ENCODE results near the gene FUT2.
"Not testable (repeated sequence)": the region's sequence is repeated elsewhere in the genome, so short reads cannot be mapped to it uniquely, and the experiment has no call there.

The FUT2 gene

DNA sequence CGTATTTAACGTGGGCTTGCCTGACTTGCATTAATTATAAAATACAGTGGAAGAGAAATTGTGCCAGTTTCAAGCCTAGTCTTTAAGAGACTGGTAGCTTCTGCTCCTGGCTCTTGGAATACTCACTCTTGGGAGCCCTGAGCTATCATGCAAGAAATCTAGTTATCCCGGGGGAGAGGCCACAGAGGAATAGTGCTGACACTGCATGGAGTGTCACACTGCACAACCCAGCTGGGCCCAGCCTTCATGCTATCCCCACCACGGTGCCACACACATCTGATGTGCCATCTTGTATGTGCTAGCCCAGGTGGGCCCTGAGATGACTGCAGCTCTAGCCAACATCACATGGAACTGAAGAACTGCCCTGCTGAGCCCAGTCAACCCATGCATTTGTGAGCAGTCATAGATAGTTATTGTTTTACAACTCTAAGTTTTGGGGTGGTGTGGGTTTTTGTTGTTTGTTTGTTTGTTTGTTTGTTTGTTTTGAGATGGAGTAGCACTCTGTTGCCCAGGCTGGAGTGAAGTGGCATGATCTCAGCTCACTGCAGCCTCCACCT lies 15.4 kb downstream of the FUT2 start:
- Mint-ChIP-seq H3K4me3 (no peak overlapping the region), H3K4me1 (ENCODE audit: low read depth) (peaks cover 15% of the 10 kb centered on the region), H3K27ac (no peak overlapping the region), H3K9me3 (ENCODE audit: low read depth) (no peaks in the 10 kb centered on the region), H3K36me3 (peaks cover 5% of the 10 kb centered on the region), H3K27me3 (no peaks in the 10 kb centered on the region)

DNA sequence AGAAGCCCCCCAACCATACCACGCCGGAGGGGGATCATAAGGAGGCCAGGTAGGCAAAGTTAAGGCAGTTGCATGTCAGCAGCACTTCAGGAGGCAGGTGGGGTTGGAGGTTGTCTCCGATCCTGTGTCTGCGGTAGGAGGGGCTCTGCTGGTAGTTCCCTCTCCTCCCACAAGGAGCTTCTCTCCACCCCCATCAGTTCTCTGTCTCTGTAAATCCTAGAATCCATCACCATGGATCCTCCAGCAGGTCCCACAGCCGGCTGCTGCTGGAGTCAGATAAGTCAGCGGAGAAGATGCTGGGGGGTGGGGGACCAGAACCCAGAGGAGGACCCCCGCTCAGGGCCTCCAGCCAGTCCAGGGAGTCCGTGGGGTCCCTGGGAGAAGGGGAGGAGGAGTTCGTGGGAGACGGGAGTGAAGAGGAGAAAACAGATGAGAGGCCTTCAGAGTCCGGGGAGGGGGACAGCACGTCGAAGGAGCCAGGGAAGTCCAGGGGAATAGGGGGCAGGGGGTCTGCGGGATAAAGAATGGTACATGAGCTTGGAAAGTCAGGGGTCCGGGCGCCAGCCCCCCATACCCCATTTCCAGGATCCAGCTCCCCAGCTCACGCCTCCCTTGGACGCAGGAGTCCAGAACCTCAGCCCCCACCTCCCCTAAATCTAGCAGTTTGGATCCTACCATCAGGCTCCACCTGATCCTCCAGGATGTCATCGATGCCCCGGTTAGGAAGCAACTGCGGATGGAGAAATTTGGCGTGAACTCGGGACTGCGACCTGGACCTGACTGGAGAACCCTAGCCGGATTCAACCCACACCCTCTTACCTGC lies 17.5 kb downstream of the FUT2 start:
- Mint-ChIP-seq H3K36me3 (peaks cover 2% of the 10 kb centered on the region), H3K4me3 (peak overlapping the region; percentile 88), H3K9me3 (ENCODE audit: low read depth) (no peaks in the 10 kb centered on the region), H3K27ac (no peak overlapping the region), H3K4me1 (ENCODE audit: low read depth) (peaks cover 15% of the 10 kb centered on the region), H3K27me3 (no peaks in the 10 kb centered on the region)

DNA sequence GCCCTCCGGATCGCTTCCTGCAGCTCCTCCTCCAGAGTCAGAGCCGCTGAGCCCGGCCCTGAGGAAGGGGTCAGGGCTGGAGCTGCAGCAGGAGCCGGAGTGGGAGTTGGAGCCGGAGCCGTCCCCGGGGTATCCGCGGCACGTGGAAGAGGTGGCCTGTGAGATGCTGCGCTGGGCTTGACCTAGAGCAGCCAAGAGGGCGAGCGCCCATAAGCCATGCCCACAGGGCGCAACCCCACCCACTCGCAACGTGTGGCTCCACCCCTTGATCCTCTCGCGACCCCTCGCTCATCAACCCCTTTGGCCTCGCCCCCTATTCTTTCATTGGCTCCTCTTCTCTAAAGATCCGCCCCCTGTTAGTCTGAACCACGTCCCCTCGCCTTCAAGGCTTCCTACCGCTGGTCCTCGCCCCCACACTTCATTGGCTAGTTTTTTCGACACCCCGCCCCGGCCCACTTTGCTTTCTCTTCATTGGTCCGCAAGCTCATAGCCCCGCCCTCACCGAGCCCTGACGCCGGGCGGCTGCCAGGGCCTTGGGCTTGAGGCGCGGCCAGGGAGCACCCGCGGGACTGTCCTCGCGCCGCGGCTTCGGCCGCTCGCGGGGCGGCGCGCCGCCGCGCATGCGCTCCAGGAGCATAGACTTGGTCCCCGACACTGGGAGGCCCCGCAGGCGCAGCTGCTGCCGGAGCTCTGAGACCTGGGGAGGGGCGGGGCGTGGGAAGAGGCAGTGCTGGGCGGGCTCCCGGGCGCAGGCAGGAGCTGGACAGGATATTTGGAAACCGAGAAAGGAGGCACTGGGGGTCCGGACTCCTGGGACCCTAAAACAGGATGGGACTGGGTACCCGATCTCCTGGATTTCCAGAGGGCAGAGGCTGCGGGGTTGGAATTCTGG lies 18.3 kb downstream of the FUT2 start:
- Mint-ChIP-seq H3K4me3 (peak overlapping the region; percentile 88), H3K9me3 (ENCODE audit: low read depth) (no peaks in the 10 kb centered on the region), H3K27me3 (no peaks in the 10 kb centered on the region), H3K27ac (peak overlapping the region; percentile 73), H3K4me1 (ENCODE audit: low read depth) (peaks cover 15% of the 10 kb centered on the region), H3K36me3 (peaks cover 2% of the 10 kb centered on the region)

DNA sequence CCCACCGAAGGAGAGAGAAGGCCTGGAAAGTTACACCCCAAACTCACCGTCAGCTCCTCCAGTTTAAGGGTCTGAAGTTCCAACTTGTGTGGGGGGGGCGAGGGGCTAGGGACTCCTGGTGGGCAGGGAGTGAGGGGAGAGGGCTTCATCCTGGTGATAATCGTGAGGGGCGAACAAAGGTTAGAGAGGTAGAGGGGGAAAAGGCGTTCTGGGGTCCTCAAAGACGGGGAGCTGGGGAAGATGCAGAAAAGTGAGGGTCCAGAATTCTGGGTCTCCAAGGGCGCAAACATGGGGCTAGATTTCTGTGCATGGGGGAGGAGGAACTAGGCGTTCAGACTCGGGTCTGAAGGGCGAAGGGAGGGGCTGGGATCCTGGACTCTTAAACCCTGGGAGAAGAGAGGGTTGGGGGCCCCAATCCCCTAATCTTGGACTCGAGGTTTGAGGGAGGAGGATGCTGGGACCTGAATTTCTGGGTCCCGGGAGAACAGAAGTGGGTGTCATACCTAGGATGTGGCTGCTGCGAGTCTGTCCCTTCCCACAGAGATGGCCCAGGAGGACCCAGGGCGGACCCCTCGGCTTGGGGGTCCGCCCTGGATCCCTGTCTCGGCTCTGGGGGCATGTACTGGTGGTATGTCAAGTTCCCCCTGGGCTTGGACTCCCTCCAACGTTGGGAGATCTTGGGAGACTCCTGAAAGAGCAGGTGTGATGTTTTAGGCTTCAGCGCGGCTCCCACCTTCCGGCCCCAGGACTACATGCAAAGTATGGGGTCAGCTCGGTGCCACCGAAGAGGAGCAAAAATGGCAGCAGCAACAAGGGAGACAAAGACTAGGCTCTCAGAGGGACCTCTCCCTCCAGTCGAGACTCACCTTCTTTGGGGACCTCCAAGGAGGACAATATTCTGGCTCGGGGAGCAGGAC lies 19.2 kb downstream of the FUT2 start:
- peaks cover 2% of the 10 kb centered on the region for H3K36me3 Mint-ChIP-seq
- no peaks in the 10 kb centered on the region for H3K27me3 Mint-ChIP-seq
- H3K4me1 Mint-ChIP-seq (ENCODE audit: low read depth), result peaks cover 15% of the 10 kb centered on the region
- H3K9me3 Mint-ChIP-seq (ENCODE audit: low read depth), result no peaks in the 10 kb centered on the region
- peak overlapping the region; percentile 80 for H3K4me3 Mint-ChIP-seq
- H3K27ac Mint-ChIP-seq, result peak overlapping the region; percentile 73

DNA sequence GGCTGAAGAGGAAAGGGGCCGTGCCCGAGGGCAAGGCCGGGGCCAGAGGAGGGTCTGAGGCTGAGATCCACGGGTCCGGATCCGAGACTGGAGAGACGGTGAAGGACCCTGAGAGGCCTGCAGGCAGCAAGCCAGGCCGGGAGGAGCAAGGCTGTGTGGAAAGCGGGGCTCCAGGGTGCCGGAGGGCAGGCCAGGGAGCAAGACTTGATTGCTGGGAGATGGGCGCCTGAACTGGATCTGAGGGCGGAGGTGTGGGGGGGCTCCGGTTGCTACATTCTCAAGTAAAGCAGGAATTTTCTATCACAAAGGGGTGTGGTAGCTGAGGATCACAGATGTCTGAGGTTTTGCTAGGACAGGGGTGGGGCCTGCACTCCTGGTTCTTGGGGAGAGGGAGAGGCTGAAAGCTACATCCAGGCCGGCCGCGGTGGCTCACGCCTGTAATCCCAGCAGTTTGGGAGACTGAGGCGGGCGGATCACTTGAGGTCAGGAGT lies 20.0 kb downstream of the FUT2 start:
- no peak overlapping the region for H3K4me3 Mint-ChIP-seq
- peaks cover 2% of the 10 kb centered on the region for H3K36me3 Mint-ChIP-seq
- peaks cover 18% of the 10 kb centered on the region for H3K4me1 Mint-ChIP-seq (ENCODE audit: low read depth)
- no peaks in the 10 kb centered on the region for H3K9me3 Mint-ChIP-seq (ENCODE audit: low read depth)
- no peaks in the 10 kb centered on the region for H3K27me3 Mint-ChIP-seq
- H3K27ac Mint-ChIP-seq, result no peak overlapping the region

DNA sequence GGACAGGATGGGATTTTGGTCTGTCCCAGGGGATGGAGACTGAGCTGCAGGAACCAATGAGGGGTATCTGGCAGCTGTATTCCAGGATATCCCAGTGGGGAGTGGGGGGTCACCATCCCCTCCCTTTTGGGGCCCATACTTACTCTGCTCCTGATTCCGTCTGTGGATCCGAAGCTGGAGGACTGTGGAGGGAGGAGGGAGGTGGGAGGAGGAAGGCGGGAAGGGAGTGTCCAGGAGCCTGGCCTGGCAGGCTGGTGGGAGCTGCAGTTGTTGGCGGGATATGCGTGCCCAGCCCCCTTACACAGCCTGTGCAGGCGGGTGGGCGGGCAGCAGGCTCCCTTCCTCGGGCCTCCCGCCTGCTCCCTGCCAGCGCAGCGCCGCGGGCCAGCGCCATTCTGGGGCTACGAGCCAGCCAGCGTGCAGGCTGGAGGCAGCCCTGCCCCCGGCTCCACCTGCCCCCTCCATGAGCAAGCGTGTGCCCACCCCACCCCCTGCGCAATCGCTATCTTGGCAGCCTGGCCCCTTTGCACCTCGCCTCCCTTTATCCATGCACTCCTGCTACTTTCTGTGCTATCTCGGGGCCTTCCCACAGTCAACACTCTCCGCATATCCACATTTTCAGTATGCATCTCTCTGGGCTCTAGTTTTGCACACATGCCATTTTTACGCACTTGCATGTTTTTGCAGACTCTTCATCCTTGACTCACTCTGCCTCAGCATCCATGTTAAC lies 21.0 kb downstream of the FUT2 start:
- Mint-ChIP-seq H3K9me3 (ENCODE audit: low read depth) (no peaks in the 10 kb centered on the region), H3K27ac (no peak overlapping the region), H3K27me3 (no peaks in the 10 kb centered on the region), H3K4me3 (peak overlapping the region; percentile 3), H3K4me1 (ENCODE audit: low read depth) (peaks cover 18% of the 10 kb centered on the region), H3K36me3 (no peaks in the 10 kb centered on the region)

DNA sequence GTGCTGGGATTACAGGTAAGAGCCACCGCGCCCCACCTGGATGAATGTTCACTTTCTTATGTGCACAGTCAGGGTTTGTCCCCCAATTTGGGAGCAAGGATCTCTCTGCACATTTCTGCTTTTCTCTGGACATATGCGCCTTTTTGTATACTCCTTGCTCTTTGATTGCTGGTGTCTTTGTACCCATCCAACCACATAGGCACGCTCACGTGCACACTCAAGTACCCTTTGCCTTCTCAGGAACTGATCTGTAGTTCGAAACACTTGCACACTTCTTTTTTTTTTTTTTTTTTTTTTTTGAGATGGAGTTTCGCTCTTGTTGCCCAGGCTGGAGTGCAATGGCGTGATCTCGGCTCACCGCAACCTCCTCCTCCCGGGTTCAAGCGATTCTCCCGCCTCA lies 22.3 kb downstream of the FUT2 start:
- H3K36me3 Mint-ChIP-seq; H3K27ac Mint-ChIP-seq; H3K27me3 Mint-ChIP-seq; H3K4me3 Mint-ChIP-seq; H3K9me3 Mint-ChIP-seq (ENCODE audit: low read depth): not testable (repeated sequence)
- peaks cover 15% of the 10 kb centered on the region for H3K4me1 Mint-ChIP-seq (ENCODE audit: low read depth)

DNA sequence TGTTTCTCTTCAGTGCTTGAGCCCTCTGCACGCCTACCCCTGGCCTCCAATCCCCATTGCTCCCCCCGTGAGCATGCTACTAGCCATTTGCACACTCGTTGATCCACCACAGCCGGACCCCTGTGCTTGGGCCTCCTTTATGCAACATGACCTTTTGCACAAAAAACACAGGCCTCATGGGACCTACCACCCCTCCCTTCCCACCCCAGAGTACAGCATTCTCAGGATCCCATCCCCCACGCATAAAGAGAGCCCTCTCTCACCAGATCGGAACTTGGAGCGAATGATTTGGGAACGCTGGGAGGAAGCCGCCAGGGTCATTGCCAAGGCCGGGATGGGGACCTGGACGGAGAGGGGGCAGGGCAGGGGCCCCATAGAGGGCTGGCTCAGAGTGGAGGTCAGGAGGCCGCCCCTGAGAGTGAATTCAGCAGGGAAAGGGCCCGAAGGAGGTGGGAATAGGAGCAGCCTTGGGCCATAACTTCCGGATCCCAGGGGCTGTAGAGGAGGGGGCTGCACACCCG lies 23.0 kb downstream of the FUT2 start:
- H3K27me3 Mint-ChIP-seq, result no peaks in the 10 kb centered on the region
- H3K4me3 Mint-ChIP-seq, result no peak overlapping the region
- H3K27ac Mint-ChIP-seq, result no peak overlapping the region
- H3K4me1 Mint-ChIP-seq (ENCODE audit: low read depth), result peaks cover 14% of the 10 kb centered on the region
- H3K9me3 Mint-ChIP-seq (ENCODE audit: low read depth), result no peaks in the 10 kb centered on the region
- H3K36me3 Mint-ChIP-seq, result no peaks in the 10 kb centered on the region

DNA sequence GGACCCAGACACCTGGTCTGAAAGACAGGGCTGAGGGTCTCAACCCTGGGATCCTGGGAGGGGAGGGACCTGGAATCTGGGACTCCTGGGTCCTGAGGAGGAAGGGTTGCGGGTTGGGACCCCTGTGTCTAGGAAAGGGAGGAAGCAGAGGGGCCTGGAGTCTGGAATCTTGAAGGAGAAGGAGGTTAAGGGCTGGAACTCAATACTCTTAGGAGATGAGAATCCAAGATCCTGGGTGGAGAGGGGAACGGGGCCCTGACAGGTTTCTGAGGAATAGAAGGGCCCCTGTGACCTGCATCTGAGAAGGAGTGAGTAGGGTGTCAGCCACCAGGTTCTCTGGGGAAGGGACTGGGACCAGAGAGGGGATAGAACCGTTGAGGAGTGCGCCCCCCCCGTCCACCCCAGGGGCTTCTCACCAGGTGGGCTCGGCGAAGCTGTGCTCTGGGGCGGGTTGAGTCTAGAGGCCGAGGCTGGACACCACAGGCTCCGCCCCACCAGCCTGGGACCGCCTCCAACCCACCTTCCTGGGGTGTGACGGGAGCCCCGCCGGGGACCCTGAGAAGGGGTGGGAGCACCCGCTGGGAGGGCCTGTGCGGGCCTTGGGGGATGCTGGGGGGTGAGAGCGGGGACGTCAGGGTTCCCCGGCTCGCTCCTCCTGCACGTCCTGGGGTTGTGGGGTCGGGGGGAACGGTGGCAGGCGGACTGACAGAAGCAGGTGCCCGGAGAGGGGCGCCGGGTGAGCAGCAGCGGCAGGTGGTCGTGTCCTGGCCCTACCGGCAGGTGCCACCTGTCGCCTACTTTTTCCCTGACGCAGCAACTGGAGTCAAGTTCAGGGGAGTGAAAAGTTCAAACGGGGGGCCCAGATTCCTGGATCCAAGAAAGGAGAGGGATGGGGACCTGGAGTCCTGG lies 23.7 kb downstream of the FUT2 start, which contains the start of gene MAMSTR:
Gene MAMSTR (minus strand): TSS at position 463 of the 909 bp plus-strand sequence. CDS start 694 bp downstream, outside the sequence.
- Mint-ChIP-seq H3K27me3 (no peaks in the 10 kb centered on the region), H3K9me3 (ENCODE audit: low read depth) (no peaks in the 10 kb centered on the region), H3K4me1 (ENCODE audit: low read depth) (peaks cover 10% of the 10 kb centered on the region), H3K4me3 (peak within 1 kb of the TSS; percentile 91), H3K27ac (peak within 1 kb of the TSS; percentile 95), H3K36me3 (no peaks in the 10 kb centered on the region)

DNA sequence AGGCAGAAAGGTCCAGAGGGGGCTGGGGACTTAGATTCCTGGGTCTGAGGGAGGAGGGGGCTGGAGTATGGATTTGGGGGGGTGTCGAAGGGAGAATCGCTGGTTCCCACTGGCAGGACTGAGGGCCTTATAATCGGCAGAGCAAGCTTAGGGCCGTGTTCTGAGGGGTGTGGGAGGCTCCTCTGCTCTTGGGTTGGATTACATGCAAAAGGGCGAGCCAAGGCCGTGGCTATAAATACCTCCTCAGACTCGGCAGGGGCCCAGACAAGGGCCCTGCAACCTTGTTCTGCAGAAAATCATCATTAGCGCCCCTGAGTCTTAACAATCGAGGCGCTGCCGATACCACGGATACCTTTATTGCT lies 24.5 kb downstream of the FUT2 start:
- Mint-ChIP-seq H3K27me3 (no peaks in the 10 kb centered on the region), H3K36me3 (peaks cover 2% of the 10 kb centered on the region), H3K4me1 (ENCODE audit: low read depth) (peaks cover 11% of the 10 kb centered on the region), H3K9me3 (ENCODE audit: low read depth) (peaks cover 4% of the 10 kb centered on the region), H3K27ac (peak overlapping the region; percentile 95), H3K4me3 (peak overlapping the region; percentile 91)

DNA sequence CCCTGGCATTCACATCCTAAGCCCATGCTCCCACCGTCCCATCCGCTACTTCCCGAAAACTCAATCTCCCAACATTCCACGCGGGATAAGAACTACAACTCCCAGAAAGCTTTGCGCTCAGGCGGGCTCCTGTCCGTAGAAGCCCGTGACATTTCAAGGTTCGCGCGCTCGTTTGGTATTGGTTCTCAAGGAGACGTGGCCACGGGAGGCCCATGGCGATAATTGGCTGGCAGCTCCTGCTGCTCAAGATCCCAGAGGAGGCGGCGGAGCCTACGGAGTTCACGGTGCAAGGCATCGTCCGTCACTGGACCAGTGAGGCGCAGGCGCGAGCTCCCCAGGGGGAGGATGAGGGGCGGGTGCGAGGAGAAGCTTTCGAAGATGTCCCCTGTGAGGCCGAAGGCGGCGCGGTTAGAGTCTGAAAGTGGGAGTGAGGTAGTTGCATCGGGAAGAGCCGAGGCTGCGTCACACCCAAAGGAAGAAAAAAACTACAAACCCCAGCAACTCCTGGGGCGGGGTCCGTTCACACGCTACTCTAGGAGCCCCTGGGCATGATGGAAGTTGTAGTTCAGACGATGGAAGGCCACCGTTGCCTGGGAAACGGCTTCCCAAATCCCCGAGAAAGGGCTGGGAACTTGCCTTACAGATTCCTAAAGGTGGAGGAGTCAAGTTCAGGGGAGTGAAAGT lies 25.0 kb downstream of the FUT2 start:
- no peaks in the 10 kb centered on the region for H3K27me3 Mint-ChIP-seq
- peak overlapping the region; percentile 95 for H3K27ac Mint-ChIP-seq
- H3K36me3 Mint-ChIP-seq, result peaks cover 6% of the 10 kb centered on the region
- peak overlapping the region; percentile 91 for H3K4me3 Mint-ChIP-seq
- peaks cover 7% of the 10 kb centered on the region for H3K9me3 Mint-ChIP-seq (ENCODE audit: low read depth)
- H3K4me1 Mint-ChIP-seq (ENCODE audit: low read depth), result peaks cover 16% of the 10 kb centered on the region

DNA sequence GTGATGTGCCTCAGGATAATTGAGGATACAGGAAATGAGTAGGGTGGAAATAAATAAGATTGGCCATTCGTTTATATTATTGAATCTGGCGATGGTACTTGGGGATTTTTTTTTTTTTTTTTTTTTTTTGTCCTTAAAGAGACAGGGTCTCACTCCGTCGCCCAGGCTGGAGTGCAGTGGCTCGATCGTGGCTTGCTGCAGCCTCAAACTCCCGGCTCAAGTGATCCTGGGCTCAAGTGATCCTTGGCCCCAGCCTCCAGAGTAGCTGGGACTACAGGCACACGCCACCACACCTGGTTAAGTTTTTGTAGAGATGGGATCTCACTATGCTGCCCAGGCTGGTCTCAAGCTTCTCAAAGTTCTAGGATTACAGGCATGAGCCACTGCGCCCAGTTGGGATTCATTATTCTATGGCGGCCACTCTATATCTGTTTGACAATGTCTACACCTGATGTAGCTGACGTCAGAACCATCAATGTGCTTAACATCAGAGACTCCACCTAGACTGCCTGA lies 26.5 kb downstream of the FUT2 start:
- Mint-ChIP-seq H3K27me3 (no peaks in the 10 kb centered on the region), H3K9me3 (ENCODE audit: low read depth) (peaks cover 11% of the 10 kb centered on the region), H3K4me1 (ENCODE audit: low read depth) (peaks cover 23% of the 10 kb centered on the region), H3K36me3 (peaks cover 10% of the 10 kb centered on the region), H3K27ac (no peak overlapping the region), H3K4me3 (no peak overlapping the region)

All from activated naive CD8-positive, alpha-beta T cell (primary cell).